GM19395 (cell line): ENCODE data around the gene S1PR1.
"Not testable (repeated sequence)": the region's sequence is repeated elsewhere in the genome, so short reads cannot be mapped to it uniquely, and the experiment has no call there.

Experiments
- ATAC-seq: cut with Tn5 transposase; IDR thresholded peaks from one replicate; pipeline ENCODE4 v1.9.1; 2021; ENCODE audit warnings: mild to moderate bottlenecking, moderate library complexity; ENCODE audit not compliant: unreplicated experiment

Gene S1PR1

GRCh38 chr1:101219924-101220870, 16.6 kb upstream of the S1PR1 start:
- no peak for ATAC-seq

- ATAC-seq: no peak
These were observed 15.9 kb upstream of the S1PR1 start for GRCh38 chr1:101220906-101221305.

GRCh38 chr1:101221945-101222429, 14.8 kb upstream of the S1PR1 start:
- peak; percentile 100 for ATAC-seq

- no peak for ATAC-seq
These were observed 9.0 kb upstream of the S1PR1 start for GRCh38 chr1:101227837-101228236.

- no peak for ATAC-seq
These were observed 8.2 kb upstream of the S1PR1 start for GRCh38 chr1:101228424-101229134.

GRCh38 chr1:101232182-101232581, 4.6 kb upstream of the S1PR1 start:
- ATAC-seq: not testable (repeated sequence)

GRCh38 chr1:101233495-101233894, 3.3 kb upstream of the S1PR1 start:
- ATAC-seq: no peak

GRCh38 chr1:101235216-101235695, 1.6 kb upstream of the S1PR1 start:
- no peak for ATAC-seq

- peak; percentile 64 for ATAC-seq
These were observed 913 bp upstream of the S1PR1 start for GRCh38 chr1:101235696-101236515.

GRCh38 chr1:101237229-101237837, 514 bp downstream of the S1PR1 start:
- no peak for ATAC-seq

GRCh38 chr1:101238031-101238628, 1.3 kb downstream of the S1PR1 start:
- ATAC-seq: no peak

- no peak for ATAC-seq
These were observed 1.9 kb downstream of the S1PR1 start for GRCh38 chr1:101238681-101239094.

- ATAC-seq: no peak
These were observed 2.5 kb downstream of the S1PR1 start for GRCh38 chr1:101239095-101240040.

GRCh38 chr1:101240041-101240430, 3.2 kb downstream of the S1PR1 start:
- no peak for ATAC-seq

GRCh38 chr1:101241485-101242225, 4.8 kb downstream of the S1PR1 start:
- ATAC-seq: no peak

- no peak for ATAC-seq
These were observed 5.7 kb downstream of the S1PR1 start for GRCh38 chr1:101242324-101243050.

- no peak for ATAC-seq
These were observed 6.9 kb downstream of the S1PR1 start for GRCh38 chr1:101243751-101244150.
